Measurements from ENCODE around the gene PTPDC1. TPM values are rescaled to one million over a fixed set of nuclear protein-coding genes. Genes with fewer than 3 reads are reported as not detected.

PTPDC1 gene
- total RNA-seq, 4 donors from 2014 or later = 4.3 to 11.4 (median 10.2) TPM

DNA sequence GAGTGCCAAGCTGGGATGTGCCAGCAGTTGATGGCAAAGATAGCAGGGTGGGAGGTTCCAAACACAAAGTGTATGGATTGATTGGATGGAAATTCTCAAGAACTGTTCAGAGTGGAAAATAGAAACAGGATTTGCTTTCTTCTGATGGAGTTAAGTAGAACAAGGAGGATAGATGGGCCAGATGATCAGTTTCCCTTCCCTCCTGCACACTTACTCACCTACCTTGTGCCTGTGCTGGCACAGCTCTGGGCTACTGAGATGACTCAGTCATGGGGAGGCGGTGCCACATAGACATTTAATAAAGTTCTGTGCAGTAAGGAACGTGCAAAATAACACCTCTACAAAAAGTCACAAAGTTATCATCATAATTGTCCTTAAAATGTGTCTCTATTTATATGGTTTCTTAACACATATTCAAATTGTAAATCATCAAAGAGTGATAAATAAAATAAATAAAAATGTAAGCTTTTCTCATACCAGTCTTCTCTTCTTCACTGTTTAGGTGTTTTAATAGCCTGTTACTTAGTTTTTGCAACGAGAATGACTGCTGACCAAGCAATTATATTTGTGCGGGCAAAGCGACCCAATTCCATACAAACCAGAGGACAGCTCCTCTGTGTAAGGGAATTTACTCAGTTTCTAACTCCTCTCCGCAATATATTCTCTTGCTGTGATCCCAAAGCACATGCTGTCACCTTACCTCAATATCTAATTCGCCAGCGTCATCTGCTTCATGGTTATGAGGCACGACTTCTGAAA lies 12.7 kb downstream of the PTPDC1 start:
- Histone ChIP-seq H3K36me3 (peaks cover 0 to 21% of the 10 kb centered on the region in 2 donors), H3K27me3 (no peaks in the 10 kb centered on the region), H3K9me3 (no peaks in the 10 kb centered on the region), H3K4me1 (no peaks in the 10 kb centered on the region), H3K4me3 (no peak overlapping the region), H3K27ac (no peak overlapping the region)
- TF ChIP-seq, protein P1, sequence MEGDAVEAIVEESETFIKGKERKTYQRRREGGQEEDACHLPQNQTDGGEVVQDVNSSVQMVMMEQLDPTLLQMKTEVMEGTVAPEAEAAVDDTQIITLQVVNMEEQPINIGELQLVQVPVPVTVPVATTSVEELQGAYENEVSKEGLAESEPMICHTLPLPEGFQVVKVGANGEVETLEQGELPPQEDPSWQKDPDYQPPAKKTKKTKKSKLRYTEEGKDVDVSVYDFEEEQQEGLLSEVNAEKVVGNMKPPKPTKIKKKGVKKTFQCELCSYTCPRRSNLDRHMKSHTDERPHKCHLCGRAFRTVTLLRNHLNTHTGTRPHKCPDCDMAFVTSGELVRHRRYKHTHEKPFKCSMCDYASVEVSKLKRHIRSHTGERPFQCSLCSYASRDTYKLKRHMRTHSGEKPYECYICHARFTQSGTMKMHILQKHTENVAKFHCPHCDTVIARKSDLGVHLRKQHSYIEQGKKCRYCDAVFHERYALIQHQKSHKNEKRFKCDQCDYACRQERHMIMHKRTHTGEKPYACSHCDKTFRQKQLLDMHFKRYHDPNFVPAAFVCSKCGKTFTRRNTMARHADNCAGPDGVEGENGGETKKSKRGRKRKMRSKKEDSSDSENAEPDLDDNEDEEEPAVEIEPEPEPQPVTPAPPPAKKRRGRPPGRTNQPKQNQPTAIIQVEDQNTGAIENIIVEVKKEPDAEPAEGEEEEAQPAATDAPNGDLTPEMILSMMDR (IDR thresholded peaks at IDR 0.05 in 4 of 5, conservative IDR thresholded peaks at IDR 0.05 in 1 of 5) = no peak
- TF ChIP-seq POLR2A (IDR thresholded peaks at IDR 0.05) = no peak
- no peak for ATAC-seq
- DNase-seq = no peak
- intact Hi-C loops (cut with DNase I; ENCODE audit: low total_unique reads) = no loop called here
- in situ Hi-C loops (cut with MboI; ENCODE audit: low sequenced_read_pairs in 4 of 4) = no loop called here

DNA sequence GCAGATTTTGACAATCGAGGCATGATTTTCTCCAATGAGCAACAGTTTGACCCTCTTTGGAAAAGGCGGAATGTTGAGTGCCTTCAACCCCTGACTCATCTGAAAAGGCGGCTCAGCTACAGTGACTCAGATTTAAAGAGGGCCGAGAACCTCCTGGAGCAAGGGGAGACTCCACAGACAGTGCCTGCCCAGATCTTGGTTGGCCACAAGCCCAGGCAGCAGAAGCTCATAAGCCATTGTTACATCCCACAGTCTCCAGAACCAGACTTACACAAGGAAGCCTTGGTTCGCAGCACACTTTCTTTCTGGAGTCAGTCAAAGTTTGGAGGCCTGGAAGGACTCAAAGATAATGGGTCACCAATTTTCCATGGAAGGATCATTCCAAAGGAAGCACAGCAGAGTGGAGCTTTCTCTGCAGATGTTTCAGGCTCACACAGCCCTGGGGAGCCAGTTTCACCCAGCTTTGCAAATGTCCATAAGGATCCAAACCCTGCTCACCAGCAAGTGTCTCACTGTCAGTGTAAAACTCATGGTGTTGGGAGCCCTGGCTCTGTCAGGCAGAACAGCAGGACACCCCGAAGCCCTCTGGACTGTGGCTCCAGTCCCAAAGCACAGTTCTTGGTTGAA lies 13.6 kb downstream of the PTPDC1 start:
- intact Hi-C loops (cut with DNase I; ENCODE audit: low total_unique reads) = no loop called here
- in situ Hi-C loops (cut with MboI; ENCODE audit: low sequenced_read_pairs in 4 of 4) = no loop called here
- no peak overlapping the region for H3K27ac ChIP-seq
- no peak for ATAC-seq
- no peaks in the 10 kb centered on the region for H3K27me3 ChIP-seq
- H3K4me3 ChIP-seq = no peak overlapping the region
- no peak for TF ChIP-seq POLR2A (IDR thresholded peaks at IDR 0.05)
- TF ChIP-seq, protein P1 (IDR thresholded peaks at IDR 0.05 in 4 of 5, conservative IDR thresholded peaks at IDR 0.05 in 1 of 5) = no peak
- H3K9me3 ChIP-seq = no peaks in the 10 kb centered on the region
- peaks cover 0 to 21% of the 10 kb centered on the region in 2 donors for H3K36me3 ChIP-seq
- no peak for DNase-seq
- no peaks in the 10 kb centered on the region for H3K4me1 ChIP-seq

DNA sequence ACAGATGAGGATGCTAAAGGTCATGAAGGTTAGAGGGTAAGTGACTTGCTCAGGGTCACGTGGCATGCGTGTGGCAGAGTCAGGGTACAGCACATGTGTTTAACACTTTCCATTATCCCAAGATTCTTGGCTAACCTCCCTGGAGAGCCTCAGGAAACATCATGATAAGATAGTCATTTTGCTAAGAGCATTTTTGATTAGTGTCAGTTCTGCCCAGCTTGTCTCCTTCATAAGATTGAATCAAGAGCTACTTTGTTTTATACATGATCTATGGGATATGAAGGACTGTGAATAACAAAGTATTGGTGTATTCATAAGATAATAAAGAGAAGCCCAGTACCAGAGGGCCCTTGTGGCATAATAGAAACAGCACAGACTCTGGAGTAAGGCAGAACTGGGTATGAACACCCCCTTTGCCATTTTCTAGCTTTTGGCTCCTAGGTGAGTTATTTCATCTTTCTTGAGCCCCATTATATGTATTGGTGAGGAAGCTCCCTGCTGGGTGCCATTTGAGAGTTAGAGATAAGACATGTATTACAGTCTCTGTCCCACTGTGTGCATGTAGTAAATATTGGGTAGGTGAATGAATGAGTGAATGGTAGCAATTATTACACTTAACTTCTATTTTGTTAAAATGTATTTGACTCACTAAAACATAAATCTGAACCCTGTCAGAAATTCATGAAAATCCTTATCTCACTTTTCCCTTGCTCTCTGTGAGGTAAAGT lies 16.1 kb downstream of the PTPDC1 start:
- intact Hi-C loops (cut with DNase I; ENCODE audit: low total_unique reads) (no loop called here), in situ Hi-C loops (cut with MboI; ENCODE audit: low sequenced_read_pairs in 4 of 4) (loop anchor here in 1 of 4 donors (25.0 kb wide), 1 partner anchor 88 kb away; no protein-coding TSS in a partner anchor)
- H3K27ac ChIP-seq = no peak overlapping the region
- H3K27me3 ChIP-seq = no peaks in the 10 kb centered on the region
- no peak for ATAC-seq
- DNase-seq = no peak
- H3K4me3 ChIP-seq = no peak overlapping the region
- peaks cover 0 to 18% of the 10 kb centered on the region in 2 donors for H3K36me3 ChIP-seq
- no peaks in the 10 kb centered on the region for H3K4me1 ChIP-seq
- no peaks in the 10 kb centered on the region for H3K9me3 ChIP-seq
- TF ChIP-seq, protein P1 (IDR thresholded peaks at IDR 0.05 in 4 of 5, conservative IDR thresholded peaks at IDR 0.05 in 1 of 5) = no peak
- no peak for TF ChIP-seq POLR2A (IDR thresholded peaks at IDR 0.05)

DNA sequence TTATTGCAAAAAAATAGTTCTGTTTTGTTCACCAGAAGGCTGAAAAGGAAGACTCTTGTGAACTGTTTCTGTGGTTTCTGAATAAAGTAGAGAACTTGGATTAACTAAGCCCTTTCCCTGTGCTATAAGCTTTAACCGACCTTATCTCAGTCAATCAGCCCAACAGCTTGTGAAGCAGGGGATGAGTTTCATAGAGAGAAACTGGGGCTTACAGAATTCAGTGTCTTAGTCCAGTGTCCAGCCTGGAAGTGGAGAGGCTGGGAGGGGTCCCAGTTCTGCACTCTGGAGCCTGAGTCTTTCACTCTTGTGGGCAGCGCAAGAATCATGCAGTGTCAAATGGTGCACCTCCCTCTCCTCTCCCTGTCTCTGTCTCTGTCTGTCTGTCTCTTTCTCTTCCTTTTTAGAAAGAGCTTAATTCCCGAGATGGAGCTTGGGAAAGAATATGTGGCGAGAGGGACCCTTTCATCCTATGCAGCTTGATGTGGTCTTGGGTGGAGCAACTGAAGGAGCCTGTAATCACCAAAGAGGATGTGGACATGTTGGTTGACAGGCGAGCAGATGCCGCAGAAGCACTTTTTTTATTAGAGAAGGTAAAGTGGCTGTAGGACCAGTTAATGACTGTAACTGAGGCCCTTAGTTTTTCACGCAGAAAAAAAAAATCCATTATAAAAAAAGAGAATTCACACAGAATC lies 17.0 kb downstream of the PTPDC1 start:
- no peak overlapping the region for H3K4me3 ChIP-seq
- H3K4me1 ChIP-seq = no peaks in the 10 kb centered on the region
- TF ChIP-seq POLR2A (IDR thresholded peaks at IDR 0.05) = no peak
- TF ChIP-seq, protein P1 (IDR thresholded peaks at IDR 0.05 in 4 of 5, conservative IDR thresholded peaks at IDR 0.05 in 1 of 5) = no peak
- peaks cover 0 to 8% of the 10 kb centered on the region in 2 donors for H3K36me3 ChIP-seq
- no peak for DNase-seq
- H3K9me3 ChIP-seq = no peaks in the 10 kb centered on the region
- no peaks in the 10 kb centered on the region for H3K27me3 ChIP-seq
- intact Hi-C loops (cut with DNase I; ENCODE audit: low total_unique reads) (no loop called here), in situ Hi-C loops (cut with MboI; ENCODE audit: low sequenced_read_pairs in 4 of 4) (loop anchor here in 1 of 4 donors (25.0 kb wide), 1 partner anchor 89 kb away; no protein-coding TSS in a partner anchor)
- no peak for ATAC-seq
- no peak overlapping the region for H3K27ac ChIP-seq
